K562 (cell line): ENCODE data around the gene CCT5. TPM values are rescaled to one million over a fixed set of nuclear protein-coding genes. Genes with fewer than 3 reads are reported as not detected.

Experiments
- BRCA1 ChIP-seq, 2 experiments: fragments of 450-650 bp in 1 of 2; sonication (generic) in 1 of 2; formaldehyde crosslinking in 1 of 2; IDR thresholded peaks; 2 replicates each; pipeline versions ENCODE4 v1.5.0 to v1.6.1; 2017 to 2020; ENCODE audit warnings: mild to moderate bottlenecking in 1 of 2, missing genetic modification reagents in 1 of 2
- CBX1 ChIP-seq: sonication (generic); IDR thresholded peaks from 2 replicates; pipeline ENCODE4 v1.6.1; 2016; ENCODE audit warnings: antibody characterized with exemption, low read depth, mild to moderate bottlenecking
- CREB5 ChIP-seq: fragments of 250-450 bp; sonication (Bioruptor Pico); IDR thresholded peaks from 2 replicates; pipeline ENCODE4 v1.5.0; 2020; ENCODE audit warnings: mild to moderate bottlenecking
- E2F5 ChIP-seq: sonication (generic); formaldehyde crosslinking; IDR thresholded peaks from 2 replicates; pipeline ENCODE4 v1.8.0; 2022; ENCODE audit warnings: mild to moderate bottlenecking, missing genetic modification reagents
- EP300 ChIP-seq: IDR thresholded peaks from 2 replicates; pipeline ENCODE4 v1.6.1; 2012; ENCODE audit warnings: low read length, improper control_type of control experiment
- ETV5 ChIP-seq: sonication (generic); formaldehyde crosslinking; IDR thresholded peaks from 2 replicates; pipeline ENCODE4 v1.4.0; 2020; ENCODE audit warnings: low read depth, mild to moderate bottlenecking, missing genetic modification reagents
- HNRNPK ChIP-seq: fragments of 200-400 bp; formaldehyde crosslinking; IDR thresholded peaks from one replicate; pipeline ENCODE4 v1.6.1; 2018; ENCODE audit warnings: mild to moderate bottlenecking, low read depth, low read length; ENCODE audit not compliant: poor library complexity, severe bottlenecking
- LCOR ChIP-seq: sonication (generic); formaldehyde crosslinking; IDR thresholded peaks from 2 replicates; pipeline ENCODE4 v1.8.0; 2022; ENCODE audit warnings: mild to moderate bottlenecking, missing genetic modification reagents
- LEF1 ChIP-seq: fragments of 450-650 bp; IDR thresholded peaks from 2 replicates; pipeline ENCODE4 v1.6.1; 2016; ENCODE audit warnings: mild to moderate bottlenecking
- MAFK ChIP-seq: IDR thresholded peaks from 2 replicates; pipeline ENCODE4 v1.6.1; 2011; ENCODE audit warnings: low read length, improper control_type of control experiment
- MYC ChIP-seq, 2 experiments: fragments of 250-450 bp in 1 of 2; sonication (Bioruptor Pico) in 1 of 2; IDR thresholded peaks; 2 replicates each; pipeline versions ENCODE4 v1.5.1 to v1.6.1; 2012 to 2021; ENCODE audit warnings: low read depth in 2 of 2, borderline replicate concordance in 1 of 2, improper control_type of control experiment in 1 of 2, low read length in 1 of 2, mild to moderate bottlenecking in 1 of 2, moderate library complexity in 1 of 2
- NCOA6 ChIP-seq: fragments of 450-650 bp; IDR thresholded peaks from 2 replicates; pipeline ENCODE4 v1.6.1; 2017; ENCODE audit warnings: mild to moderate bottlenecking
- NFIC ChIP-seq: fragments of 450-650 bp; IDR thresholded peaks from 2 replicates; pipeline ENCODE4 v1.6.1; 2017; ENCODE audit warnings: mild to moderate bottlenecking, inconsistent platforms
- NR2C2 ChIP-seq, 2 experiments: fragments of 200-800 bp in 1 of 2; sonication (Bioruptor generic) in 1 of 2; sonication (generic) in 1 of 2; formaldehyde crosslinking in 1 of 2; IDR thresholded peaks; 2 replicates each; pipeline versions ENCODE4 v1.6.1 to v1.8.0; 2016 to 2022; ENCODE audit warnings: mild to moderate bottlenecking in 1 of 2, missing compliant biosample characterization in 1 of 2, missing genetic modification characterization in 1 of 2, missing genetic modification reagents in 1 of 2
- POLR2A ChIP-seq: fragments of 450-650 bp; conservative IDR thresholded peaks from 2 replicates; pipeline ENCODE4 v1.6.1; 2016
- PTBP1 ChIP-seq: fragments of 200-400 bp; formaldehyde crosslinking; IDR thresholded peaks from 2 replicates; pipeline ENCODE4 v1.6.1; 2017; ENCODE audit warnings: low read depth, low read length
- RFX1 ChIP-seq: fragments of 450-650 bp; IDR thresholded peaks from 2 replicates; pipeline ENCODE4 v1.6.1; 2016; ENCODE audit warnings: mild to moderate bottlenecking, moderate library complexity
- RFX5 ChIP-seq: IDR thresholded peaks from 2 replicates; pipeline ENCODE4 v1.6.1; 2011; ENCODE audit warnings: low read depth, mild to moderate bottlenecking, improper control_type of control experiment, low read length
- SRSF9 ChIP-seq: fragments of 200-400 bp; formaldehyde crosslinking; IDR thresholded peaks from 2 replicates; pipeline ENCODE4 v1.6.1; 2017; ENCODE audit warnings: low read depth, low read length, borderline replicate concordance
- ZNF324 ChIP-seq: fragments of 250-450 bp; sonication (Bioruptor Pico); IDR thresholded peaks from 2 replicates; pipeline ENCODE4 v1.4.0; 2020; ENCODE audit warnings: mild to moderate bottlenecking
- ZNF408 ChIP-seq: fragments of 250-450 bp; sonication (Bioruptor Pico); IDR thresholded peaks from 2 replicates; pipeline ENCODE4 v1.4.0; 2020; ENCODE audit warnings: low read depth, mild to moderate bottlenecking, moderate library complexity
- ZNF436 ChIP-seq: fragments of 250-450, 450-650 bp; sonication (Bioruptor Pico); formaldehyde crosslinking; IDR thresholded peaks from 2 replicates; pipeline ENCODE4 v1.7.0; 2020; ENCODE audit warnings: mild to moderate bottlenecking
- ZNF449 ChIP-seq: fragments of 250-450 bp; sonication (Bioruptor Pico); IDR thresholded peaks from 2 replicates; pipeline ENCODE4 v1.8.0; 2022; ENCODE audit warnings: moderate library complexity, mild to moderate bottlenecking, inconsistent platforms
- ZNF780A ChIP-seq: fragments of 250-450 bp; sonication (Bioruptor Pico); IDR thresholded peaks from 2 replicates; pipeline ENCODE4 v1.5.0; 2021; ENCODE audit warnings: mild to moderate bottlenecking
- polyA plus RNA-seq, 8 experiments: library from polyadenylated mRNA; depleted of rRNA in 4 of 8; stranded (reverse) in 5 of 8; unstranded in 3 of 8; fragments of >200 nt; fragmentation: Nextera tagmentation in 2 of 8; fragmentation: Illumina TruSeq in 1 of 8; extraction: Ambion mirVana in 2 of 8; extraction: Trizol in 1 of 8; gene quantifications; 2 replicates each; pipeline versions ENCODE4 v1.2.1 to v1.2.3, GENCODE V29; 2011 to 2014; ENCODE audit warnings: inconsistent platforms in 1 of 8, missing spikeins in 1 of 8
- total RNA-seq, 7 experiments: library from RNA; depleted of rRNA in 6 of 7; stranded (reverse); fragments of >200 nt in 6 of 7; fragmentation: Illumina TruSeq in 2 of 7; extraction: Trizol in 2 of 7; gene quantifications; 2 replicates each; pipeline versions ENCODE4 v1.2.1 to v1.2.3, GENCODE V29; 2011 to 2021; ENCODE audit warnings: low replicate concordance in 1 of 7

Gene CCT5
- total and polyA plus RNA-seq, 9 of the 15 experiments (the other 6 are each of a cell fraction or from before 2014, with no cell fraction given): 782 to 1,606 (median 1,153) TPM

GRCh38 chr5:10307206-10308148, 57.4 kb downstream of the CCT5 start, which contains the start of gene CMBL (continued):
- TF ChIP-seq SRSF9 (no peak), HNRNPK (no peak), E2F5 (no peak), CREB5 (no peak), ZNF408 (CRISPR knock-in tag) (no peak), LCOR (CRISPR knock-in tag) (peak; percentile 31; the same call in 1 of the 2 replicates), POLR2A (peak; percentile 86), CBX1 (0 out of 2 replicates have a peak, but pooled peaks have one; percentile 77), BRCA1 (IDR thresholded peaks at IDR 0.05) (no peak), BRCA1 (CRISPR knock-in tag; IDR thresholded peaks at IDR 0.05) (no peak), MAFK (no peak), ZNF449 (no peak), ZNF436 (CRISPR knock-in tag) (no peak), LEF1 (peak; percentile 66; the same call in 1 of the 2 replicates), PTBP1 (no peak), NR2C2 (CRISPR knock-in tag; IDR thresholded peaks at IDR 0.05) (no peak), NR2C2 (tag; IDR thresholded peaks at IDR 0.05) (peak; percentile 21; the same call in 1 of the 2 replicates), ZNF324 (no peak), EP300 (peak; percentile 42), RFX1 (no peak), NCOA6 (no peak), MYC (IDR thresholded peaks at IDR 0.05; ENCODE audit: low read depth, low read length) (peak; percentile 78), MYC (CRISPR knock-in tag; IDR thresholded peaks at IDR 0.05; ENCODE audit: borderline replicate concordance, low read depth) (peak; percentile 50; the same call in 1 of the 2 replicates), RFX5 (no peak), ZNF780A (CRISPR knock-in tag) (no peak), NFIC (peak; percentile 61; the same call in 1 of the 2 replicates), ETV5 (CRISPR knock-in tag) (peak; percentile 41; the same call in 1 of the 2 replicates)
